Stimulated activated CD4-positive, alpha-beta T cell treated with anti-CD3 and anti-CD28 coated beads, Interleukin-1b, Interleukin-23, amount 100 ng/mL, for 4 hours (primary cell): ENCODE data around the gene PSMD3.
A peak's percentile ranks its signal among the peaks of the same experiment; 100 is the strongest.

Experiments used
- DNase-seq, 2 donors: peaks; one replicate each; pipeline ENCODE4 v3.0.0-alpha.2; 2020; ENCODE audit warnings: low read depth in 2 of 2

PSMD3 gene

DNA sequence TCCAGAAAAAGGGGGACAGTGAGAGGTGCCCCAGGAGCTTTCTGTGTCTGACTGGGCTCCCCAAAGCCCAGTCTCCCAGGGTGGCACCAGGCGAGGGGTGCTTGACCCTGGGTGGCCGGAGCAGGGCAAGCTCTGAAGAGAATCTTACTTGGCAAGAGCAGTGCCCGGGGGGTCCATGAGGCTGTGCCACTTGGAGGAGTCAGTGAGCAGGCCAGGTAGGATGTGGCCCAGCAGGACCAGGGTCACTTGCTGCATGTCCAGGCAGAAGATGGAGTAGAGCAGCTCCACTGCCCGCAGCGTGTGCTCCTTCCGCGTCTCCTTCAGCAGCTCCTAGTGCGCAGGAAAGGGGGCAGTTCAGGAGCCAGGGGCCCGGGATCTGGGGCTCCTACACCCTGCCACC is 41.9 kb downstream of the PSMD3 start:
- no peak for DNase-seq

DNA sequence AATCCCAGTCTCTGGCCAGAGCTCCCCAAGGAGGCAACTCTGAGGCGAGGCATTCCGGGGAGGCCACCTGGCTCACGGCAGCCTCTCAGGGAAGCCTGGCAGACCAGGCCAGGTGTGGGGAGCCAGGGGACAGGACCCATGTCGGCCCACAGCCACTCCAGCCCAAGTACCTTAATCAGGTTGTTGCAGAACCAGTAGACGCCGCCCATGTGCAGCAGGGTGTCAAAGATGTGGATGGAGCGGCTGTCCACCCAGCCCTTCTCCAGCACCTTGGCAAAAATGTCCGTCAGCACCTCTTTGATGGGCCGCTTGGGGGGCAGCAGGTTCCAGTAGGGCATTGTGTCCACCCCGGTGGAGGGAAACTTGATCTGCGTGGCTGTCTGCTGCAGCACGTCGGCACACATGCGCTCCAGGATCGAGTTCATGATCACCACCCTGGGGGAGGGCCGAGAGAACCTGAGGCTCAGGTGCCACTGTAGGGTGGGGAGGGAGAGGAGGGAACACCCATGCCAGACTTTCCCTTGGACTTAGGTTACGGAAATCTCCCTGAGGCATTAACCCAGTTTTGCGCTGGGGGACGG is 42.4 kb downstream of the PSMD3 start:
- no peak for DNase-seq

DNA sequence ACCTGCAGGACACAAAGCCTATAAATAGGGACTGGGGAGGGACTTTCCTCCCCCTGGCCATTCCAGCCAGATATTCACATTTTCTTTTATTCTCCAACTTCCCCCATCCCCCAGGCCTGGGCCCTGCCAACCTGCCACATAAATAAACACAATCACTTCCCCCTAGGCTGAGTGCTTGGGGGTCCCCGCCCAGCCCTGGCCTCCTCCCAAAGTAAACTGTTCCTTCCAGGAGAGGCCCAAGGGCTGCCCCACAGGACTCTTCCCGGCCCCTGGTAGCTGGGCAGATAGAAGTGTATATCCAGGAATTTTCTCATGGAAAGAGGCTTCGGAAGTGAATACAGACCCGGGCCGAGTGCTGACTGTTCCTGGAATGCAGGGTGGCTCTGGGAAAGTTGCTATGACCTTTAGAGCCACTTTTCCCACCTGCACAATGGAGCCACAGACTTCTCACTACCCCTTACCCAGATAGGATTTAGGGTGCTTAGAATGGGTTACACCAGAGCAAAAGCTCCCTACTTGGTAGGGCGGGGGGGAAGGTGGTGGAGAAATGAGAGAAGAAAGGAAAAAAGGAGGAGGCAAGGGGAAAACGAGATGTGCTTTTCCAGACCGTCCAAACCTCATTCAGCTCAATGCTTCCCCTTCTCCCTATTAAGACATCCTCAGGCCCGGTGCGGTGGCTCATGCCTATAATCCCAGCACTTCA is 43.1 kb downstream of the PSMD3 start:
- DNase-seq, result no peak

DNA sequence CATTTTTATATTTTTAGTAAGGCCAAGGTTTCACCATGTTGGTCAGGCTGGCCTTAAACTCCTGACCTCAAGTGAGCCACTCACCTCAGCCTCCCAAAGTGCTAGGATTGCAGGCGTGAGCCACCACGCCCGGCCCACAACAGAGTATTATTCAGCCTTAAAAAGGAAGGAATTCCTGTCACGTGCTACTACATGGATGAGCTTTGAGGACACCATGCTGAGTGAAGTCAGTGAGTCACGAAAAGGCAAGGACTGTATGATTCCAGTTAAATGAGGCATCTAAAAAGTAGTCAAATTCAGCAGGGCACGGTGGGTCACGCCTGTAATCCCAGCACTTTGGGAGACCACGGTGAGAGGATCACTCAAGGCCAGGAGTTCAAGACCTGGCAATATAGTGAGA is 44.3 kb downstream of the PSMD3 start:
- no peak for DNase-seq

DNA sequence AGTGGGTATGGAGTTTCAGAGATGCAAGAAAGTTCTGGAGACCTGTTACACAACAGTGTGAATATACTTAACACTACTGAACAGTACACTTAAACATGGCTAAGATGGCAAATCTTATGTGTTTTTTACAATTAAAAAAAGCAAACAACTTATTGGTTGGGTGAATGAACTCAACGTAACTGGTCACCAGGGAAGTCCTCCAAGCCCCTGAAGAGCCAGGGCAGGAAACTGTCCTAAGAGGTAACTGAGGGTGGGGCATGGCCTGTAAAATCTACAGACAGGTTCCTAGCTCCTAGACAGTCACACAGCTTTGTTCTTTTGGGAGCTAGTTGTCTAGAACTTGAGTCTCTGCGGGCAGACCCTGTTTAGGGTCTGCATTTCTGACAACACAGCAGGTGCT is 45.0 kb downstream of the PSMD3 start:
- DNase-seq, result no peak

DNA sequence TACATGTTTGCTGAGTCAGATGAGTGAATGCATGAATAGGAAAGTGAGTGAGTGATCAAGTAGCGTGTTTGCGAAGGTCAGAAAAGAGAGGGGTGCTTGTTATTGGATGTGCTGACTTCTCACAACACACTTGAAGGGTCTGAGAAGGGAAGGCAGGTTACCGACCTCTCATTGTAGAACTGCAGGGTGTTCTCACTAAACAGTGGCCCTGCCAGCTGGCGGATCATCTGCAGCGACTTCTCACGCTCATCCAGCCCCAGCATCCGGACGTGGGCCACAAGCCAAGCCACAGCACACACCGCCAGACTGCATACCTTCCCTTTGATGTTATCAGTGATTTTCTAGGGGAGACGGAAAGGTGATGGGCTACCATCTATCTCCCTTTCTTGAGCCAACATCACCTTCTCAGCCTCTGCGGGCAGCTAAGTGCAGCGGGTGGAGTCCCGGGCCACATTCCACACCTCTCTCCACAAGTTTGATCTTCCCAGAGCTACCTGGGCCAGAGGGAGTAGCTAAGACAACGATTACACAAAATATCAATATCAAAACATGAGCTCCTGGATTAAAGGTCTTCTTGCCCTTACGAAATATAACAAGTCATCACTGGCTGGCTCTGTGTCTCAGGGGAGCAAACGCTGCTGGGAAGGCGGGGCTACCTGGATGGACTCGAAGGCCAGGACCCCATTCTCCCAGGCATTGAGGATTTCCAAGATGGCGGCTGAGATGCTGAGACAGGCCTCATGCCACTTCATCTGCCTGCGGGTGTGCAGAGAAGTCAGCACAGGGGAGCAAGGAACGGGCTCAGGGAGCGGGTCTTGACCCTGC is 45.6 kb downstream of the PSMD3 start:
- peak in 1 of 2 donors; percentile 8 for DNase-seq

DNA sequence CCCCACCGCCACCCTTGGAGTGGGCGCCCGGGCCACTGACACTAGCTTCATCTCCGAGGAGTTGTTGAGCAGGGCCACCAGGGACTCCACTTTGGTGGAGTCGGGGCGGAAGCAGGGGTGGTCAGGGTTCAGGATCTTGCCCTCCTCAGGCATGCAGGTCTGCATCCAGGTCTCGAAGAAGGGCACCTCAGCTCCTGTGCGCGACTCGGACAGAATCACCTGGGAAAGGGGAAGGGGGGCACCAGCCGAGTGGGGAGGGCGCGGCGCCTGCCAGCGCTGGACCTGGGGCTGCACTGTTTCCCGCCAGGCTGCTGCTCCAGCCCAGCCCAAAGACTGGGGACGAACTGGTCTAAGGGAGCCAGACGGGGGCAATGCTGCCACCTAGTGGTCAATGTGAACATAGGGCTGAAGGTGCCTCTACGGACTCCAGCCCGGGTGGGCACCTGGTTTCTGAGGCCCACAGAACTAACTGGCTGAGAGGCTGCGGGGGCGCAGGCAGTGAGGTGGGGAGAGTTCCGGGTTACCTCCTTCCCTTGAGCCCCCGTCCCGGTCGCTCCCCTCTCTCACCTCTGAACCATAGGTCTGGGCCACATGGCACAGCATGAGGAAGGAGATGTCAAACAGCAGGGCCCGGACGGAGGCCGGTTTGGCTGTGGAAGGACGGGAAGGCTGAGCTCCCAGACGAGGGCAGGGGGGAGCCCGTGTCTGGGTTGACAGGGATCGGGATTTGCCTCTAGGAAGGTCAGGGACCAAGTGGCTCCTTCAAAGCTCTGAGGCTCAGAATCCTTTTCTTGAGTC is 46.4 kb downstream of the PSMD3 start:
- peak; percentile 61 to 68 for DNase-seq

DNA sequence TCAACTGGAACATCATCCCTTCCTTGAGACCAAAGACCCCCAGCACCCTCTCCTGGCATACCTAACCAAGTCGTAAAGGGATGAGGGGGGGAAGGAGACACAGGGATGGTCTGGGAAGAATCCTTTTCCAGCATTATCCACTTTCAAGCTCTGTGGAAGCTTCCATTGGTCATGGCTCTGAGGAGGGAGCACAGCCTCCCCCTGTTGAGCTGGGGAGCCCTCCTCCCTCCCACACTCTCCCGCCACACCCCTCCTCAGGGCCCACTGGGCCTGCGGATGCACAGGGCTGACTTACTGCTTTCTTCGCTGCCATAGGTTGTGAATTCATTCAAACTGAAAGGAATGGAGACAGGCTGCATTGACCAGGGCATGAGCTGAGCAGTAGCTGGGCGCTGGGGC is 47.0 kb downstream of the PSMD3 start:
- no peak for DNase-seq

DNA sequence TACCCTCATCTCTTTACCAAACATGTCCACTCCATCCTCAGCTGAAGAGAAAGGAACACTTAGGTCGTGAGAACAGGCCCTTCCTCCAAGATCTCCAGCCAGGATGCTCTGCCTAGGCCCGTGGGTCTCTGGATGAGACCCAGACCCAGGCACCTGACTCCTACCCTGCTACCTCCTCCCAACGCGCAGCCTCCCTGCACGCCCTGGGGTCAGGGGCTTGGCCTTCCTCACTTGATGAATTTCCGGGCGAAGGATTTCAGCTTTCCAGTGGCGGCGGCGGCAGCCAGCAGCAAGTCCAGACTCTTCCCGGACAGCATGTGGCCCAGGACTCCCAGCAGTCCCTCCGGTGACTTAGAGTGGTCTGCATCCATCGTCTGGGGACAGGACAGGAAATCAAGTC is 48.0 kb downstream of the PSMD3 start:
- no peak for DNase-seq

DNA sequence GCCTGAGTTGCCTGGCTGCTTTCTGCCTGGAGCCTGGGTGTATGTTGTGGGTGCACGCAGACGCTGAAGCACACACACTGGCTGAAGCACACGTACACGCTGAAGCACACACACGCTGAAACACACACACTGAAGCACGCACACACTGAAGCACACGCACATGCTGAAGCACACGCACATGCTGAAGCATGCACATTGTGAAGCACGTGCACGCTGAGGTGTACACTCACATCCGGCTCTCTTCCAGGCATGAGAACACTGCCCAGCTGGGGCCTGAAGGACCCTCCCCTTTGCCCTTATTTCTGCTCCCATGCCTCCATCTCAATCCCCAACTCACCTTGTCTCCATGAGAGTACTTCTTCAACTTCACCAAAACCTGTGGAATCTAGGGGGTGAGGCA is 51.1 kb downstream of the PSMD3 start:
- DNase-seq, result no peak

DNA sequence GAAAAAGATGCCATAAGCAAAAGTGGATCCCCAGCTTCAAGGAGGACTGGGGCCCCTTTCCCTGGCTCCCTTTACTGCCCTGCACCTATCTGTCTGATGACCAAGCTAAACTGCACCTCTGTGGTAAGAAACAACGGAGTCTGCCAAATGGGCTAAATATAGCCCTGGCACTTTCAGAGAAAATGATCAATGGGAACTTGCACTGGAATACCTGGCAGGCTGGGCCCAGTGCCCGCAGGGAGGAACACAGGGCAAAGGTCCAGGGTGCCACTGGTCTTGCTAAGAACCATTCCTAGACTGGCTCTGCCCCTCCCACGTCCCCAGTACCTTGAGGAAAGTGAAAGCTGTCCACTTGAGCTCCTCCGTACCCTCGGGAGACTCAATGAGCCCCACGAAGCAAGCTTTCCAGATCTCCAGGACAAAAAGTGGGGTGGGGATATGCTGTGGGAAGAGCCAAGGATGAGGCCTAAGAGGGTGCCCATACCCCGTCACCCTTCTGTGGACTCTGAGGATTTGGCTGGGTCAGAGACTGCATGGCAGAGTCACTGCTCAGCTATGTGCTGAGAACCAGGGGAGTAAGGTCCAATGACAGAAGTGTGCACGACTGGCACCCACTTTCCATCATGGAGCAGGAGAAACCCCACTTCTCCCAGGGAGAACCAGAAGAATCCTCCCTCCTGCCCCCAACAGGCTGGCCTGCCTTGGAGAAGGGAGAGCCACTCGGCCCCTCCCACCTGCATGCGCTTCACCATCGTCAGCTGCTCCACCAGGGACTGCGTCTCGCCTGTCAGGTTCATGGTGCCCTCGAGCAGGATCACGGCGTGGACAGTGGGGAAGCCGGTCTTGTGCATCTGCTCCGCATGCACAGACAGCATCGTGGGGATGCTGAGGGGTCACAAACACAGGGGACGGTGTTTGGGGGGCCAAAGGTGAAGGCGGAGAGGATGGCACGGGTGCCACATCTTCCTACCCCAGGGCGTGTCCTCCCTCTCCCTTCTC is 52.0 kb downstream of the PSMD3 start:
- DNase-seq, result no peak

DNA sequence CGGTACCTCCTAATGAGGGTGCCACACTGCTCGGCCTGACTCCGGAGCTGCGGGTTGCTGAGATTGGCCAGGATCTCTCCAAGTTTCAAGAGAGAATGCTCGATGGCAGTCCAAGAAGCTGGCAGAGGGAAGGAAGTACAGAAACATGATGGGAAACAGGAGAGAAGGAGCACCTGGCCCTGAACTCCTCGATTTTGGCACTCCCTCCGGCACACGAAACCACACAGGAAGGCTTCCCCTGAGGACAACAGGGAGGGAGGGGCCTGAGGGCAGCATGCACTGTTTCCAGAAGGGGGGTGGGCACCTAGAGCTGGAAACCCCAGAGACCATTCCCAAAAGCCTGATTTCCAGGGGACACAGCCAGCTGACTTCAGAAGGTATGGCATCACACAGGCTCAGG is 52.7 kb downstream of the PSMD3 start:
- DNase-seq, result no peak

DNA sequence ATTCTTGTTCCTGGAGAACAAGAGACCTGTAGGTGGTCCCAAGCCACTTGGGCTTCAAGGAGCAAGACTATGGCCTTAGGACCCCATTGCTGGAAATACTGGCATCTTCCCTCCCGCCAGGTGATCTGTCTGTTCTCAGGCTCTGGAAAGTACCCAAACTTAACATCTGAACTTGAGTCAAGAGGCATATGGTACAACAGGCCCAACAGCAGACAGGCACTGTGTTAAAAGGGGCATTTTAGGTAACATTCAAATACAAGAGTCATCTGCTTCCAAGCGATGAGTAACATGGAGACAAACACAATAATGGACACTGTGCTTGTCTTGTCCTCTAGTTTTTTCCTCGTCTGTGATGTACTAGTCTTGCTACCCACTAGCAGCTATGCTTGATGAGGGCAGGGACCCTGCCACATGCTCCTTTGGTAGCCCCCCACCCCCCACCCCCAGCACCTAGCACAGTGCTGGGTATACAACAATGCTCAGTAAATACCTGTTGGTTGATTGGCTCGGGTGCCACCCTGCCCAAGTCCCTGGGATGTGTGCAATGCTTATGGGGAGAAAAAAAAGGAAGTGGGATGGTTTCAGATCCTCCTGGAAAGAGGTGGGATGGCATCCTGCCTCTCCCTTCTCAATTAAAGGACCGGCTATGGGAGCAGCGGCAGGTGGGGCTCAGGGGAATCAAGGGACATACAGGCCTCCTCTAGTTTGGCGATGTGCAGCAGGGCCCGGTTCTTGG is 54.0 kb downstream of the PSMD3 start:
- no peak for DNase-seq

DNA sequence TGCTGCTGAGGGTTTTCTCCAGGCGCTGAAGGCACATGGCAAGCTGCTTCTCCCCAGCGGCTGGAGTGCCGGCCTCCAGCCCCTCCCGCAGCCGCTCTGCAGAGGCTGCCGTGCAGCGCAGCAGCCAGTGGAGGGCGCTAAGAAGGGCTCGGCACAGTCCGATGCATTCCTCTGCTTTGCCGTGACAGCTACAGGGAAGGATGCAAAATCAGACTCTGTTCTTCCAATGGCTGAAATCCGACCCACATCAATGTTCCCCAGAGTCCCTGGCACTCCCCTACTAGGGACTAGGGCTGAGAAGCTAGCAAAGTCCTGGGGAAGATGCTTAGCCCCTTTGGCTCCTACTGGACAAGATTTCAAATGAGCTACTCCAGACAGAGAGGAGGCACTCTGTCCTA is 54.6 kb downstream of the PSMD3 start:
- DNase-seq, result no peak

DNA sequence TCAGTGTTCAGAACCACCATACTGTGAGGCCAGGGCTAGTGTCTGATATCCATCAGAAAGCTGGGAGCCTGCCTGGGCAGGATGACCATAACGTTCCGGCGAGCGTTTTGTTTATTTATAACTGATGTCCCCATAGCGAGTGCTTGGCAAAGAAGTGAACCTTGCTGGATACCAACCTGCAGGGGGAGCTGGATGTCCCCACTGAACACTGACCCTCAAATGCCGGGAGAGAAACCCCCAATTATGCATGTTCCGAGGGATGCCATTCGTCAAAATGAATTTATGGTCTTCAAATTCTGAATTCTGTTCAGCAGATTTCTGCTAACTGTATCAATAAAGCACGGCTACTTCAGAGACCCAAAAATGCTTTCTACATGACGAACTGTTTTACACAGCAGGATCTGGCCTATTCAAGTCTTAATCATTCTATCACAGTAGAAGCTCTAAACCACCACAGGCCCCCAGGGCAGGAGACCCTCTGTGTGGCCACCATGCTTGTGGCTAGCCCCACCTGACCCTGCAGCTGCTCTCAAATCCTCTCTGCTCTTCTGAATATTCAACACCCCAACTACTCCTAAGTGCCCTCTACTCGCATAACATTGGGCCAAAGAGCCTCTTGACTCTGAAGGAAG is 58.4 kb downstream of the PSMD3 start:
- DNase-seq, result no peak

DNA sequence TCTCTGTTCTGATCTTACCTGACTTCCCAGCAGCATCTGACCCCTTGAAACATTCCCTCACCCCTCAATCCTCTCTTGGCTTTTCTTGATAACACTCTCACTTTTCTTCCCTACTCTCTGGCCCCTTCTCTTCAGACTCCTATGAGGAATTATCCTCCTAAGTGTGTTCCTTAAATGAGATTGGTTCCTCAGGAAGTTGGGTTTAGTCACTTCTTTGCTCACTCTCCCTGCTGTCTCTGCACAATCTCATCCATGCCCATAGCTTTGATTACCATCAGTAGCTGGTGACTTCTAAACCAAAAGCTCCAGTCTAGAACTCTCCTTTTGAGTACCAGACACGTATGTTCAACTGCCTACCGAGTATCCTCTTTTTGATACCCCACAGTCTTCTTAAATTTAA is 60.6 kb downstream of the PSMD3 start:
- DNase-seq, result no peak
